AG09319 (cell line): ENCODE results near the gene TEDC1.

ENCODE experiments used
- DNase-seq: peaks from one replicate; pipeline ENCODE4 v3.0.0-alpha.2; 2010; ENCODE audit warnings: low read depth; ENCODE audit errors: extremely low read depth
- CTCF ChIP-seq: IDR thresholded peaks from 2 replicates; pipeline ENCODE4 v1.5.1; 2011; ENCODE audit warnings: low read depth, mild to moderate bottlenecking, inconsistent platforms, low read length, moderate library complexity

TEDC1 gene

GRCh38 chr14:105471823-105472485, 19.1 kb upstream of the TEDC1 start:
- no peak for TF ChIP-seq CTCF
- DNase-seq: no peak

- no peak for DNase-seq
- no peak for TF ChIP-seq CTCF
Measured at GRCh38 chr14:105472486-105472991, 18.5 kb upstream of the TEDC1 start.

- no peak for TF ChIP-seq CTCF
- DNase-seq: no peak
Measured at GRCh38 chr14:105473033-105473676, 17.9 kb upstream of the TEDC1 start.

- TF ChIP-seq CTCF: no peak
- peak; percentile 46 for DNase-seq
Measured at GRCh38 chr14:105473677-105474482, 17.2 kb upstream of the TEDC1 start.

- no peak for DNase-seq
- TF ChIP-seq CTCF: no peak
Measured at GRCh38 chr14:105474483-105475268, 16.4 kb upstream of the TEDC1 start, which contains the start of gene CRIP2. Gene CRIP2, plus strand, starts transcription at chr14:105474821. Its CDS starts 42 bp downstream, at chr14:105474863.

- no peak for TF ChIP-seq CTCF
- DNase-seq: no peak
Measured at GRCh38 chr14:105475269-105476096, 15.6 kb upstream of the TEDC1 start.
